DND-41 (cell line): ENCODE measurements around the gene GIN1.

Experiments used
- EZH2 ChIP-seq: IDR thresholded peaks from 3 replicates; pipeline ENCODE4 v1.6.1; 2012; ENCODE audit warnings: borderline replicate concordance, low read depth, mild to moderate bottlenecking, moderate library complexity, low read length, inconsistent platforms; ENCODE audit not compliant: severe bottlenecking
- TF ChIP-seq, protein P1 (sequence below): IDR thresholded peaks from 2 replicates; pipeline ENCODE4 v1.5.1; 2012; ENCODE audit warnings: borderline replicate concordance, low read length, moderate library complexity, mild to moderate bottlenecking; ENCODE audit not compliant: poor library complexity, severe bottlenecking; ENCODE audit errors: extremely low read depth

DNA sequence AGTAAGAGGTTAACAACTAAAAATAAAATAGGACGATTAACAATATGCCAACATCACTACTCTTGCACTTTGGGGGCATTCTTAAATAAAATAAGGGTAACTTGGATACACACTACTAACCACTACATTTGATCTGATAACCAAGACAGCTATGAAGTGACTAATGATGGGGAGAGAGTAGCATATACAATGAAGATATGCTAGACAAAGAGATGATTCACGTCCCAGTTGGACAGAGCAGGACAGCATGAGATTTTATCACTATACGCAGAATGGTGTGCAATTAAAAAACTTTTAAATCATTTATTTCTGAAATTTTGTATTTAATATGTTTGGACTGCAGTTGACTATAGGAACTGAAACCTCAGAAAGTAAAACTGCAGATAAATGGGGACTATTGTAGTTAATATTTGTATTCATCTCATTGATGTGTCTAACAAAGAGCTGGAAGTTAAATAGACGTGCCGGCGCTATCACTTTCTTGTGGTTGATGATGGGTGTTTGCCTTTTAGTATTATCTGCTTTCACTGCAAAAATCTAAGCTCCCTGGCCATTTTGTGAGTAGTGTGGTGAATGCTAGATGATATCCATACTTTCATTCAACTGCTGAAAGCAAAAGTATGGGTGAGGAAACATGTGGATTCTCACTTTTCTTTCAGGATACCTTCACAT, 18.7 kb downstream of the GIN1 start:
- TF ChIP-seq, protein P1, sequence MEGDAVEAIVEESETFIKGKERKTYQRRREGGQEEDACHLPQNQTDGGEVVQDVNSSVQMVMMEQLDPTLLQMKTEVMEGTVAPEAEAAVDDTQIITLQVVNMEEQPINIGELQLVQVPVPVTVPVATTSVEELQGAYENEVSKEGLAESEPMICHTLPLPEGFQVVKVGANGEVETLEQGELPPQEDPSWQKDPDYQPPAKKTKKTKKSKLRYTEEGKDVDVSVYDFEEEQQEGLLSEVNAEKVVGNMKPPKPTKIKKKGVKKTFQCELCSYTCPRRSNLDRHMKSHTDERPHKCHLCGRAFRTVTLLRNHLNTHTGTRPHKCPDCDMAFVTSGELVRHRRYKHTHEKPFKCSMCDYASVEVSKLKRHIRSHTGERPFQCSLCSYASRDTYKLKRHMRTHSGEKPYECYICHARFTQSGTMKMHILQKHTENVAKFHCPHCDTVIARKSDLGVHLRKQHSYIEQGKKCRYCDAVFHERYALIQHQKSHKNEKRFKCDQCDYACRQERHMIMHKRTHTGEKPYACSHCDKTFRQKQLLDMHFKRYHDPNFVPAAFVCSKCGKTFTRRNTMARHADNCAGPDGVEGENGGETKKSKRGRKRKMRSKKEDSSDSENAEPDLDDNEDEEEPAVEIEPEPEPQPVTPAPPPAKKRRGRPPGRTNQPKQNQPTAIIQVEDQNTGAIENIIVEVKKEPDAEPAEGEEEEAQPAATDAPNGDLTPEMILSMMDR = no peak
- TF ChIP-seq EZH2 = no peak
